ENCODE results near the gene RAB27B. TPM values are rescaled to one million over a fixed set of nuclear protein-coding genes. Genes with fewer than 3 reads are reported as not detected.

Gene RAB27B
- total RNA-seq, 2 experiments from 2014 or later, result 2.4 to 2.5 TPM

DNA sequence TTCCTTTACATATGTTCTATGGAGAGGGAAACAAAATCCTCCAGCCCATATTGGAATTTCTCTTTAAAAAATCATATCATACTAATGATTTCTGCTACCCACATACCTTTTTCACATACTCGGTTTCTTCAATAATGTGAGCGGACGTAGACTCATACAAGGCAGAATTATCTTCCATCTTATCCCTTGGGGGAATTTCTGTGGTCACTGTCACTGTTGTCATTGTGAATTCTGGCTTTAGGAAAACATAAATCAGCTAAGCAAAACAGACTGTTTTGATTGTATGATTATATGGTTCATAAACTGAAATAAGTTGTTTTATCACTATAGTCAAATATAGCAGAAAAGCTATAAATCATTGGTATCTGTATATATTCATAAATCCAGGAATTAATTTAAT, 114.3 kb downstream of the RAB27B start:
- H3K36me3 Mint-ChIP-seq (ENCODE audit: low read depth), result no peaks in the 10 kb centered on the region
- peaks cover 18% of the 10 kb centered on the region for H3K4me1 Mint-ChIP-seq (ENCODE audit: low read depth)
- DNase-seq (no peak), ATAC-seq (ENCODE audit: poor library complexity) (no peak)
- intact Hi-C loops (cut with DNase I, micrococcal nuclease), result no loop called here
- ChIA-PET POLR2A (no interaction called here), CTCF (no interaction called here)
- Histone ChIP-seq H3K9me3 (ENCODE audit: control insufficient read depth in 1 of 2, insufficient read depth in 1 of 2, low read length in 2 of 2) (no peaks in the 10 kb centered on the region), H3K27me3 (ENCODE audit: control insufficient read depth in 1 of 2, insufficient read depth in 2 of 2, low read length in 2 of 2) (no peaks in the 10 kb centered on the region), H3K36me3 (ENCODE audit: insufficient read depth, low read length) (no peaks in the 10 kb centered on the region), H3K27ac (ENCODE audit: low read depth in 1 of 2, low read length in 2 of 2) (no peak overlapping the region), H3K4me3 (ENCODE audit: low read length) (no peak overlapping the region), H3K4me1 (ENCODE audit: insufficient read depth, low read length) (peaks cover 9% of the 10 kb centered on the region)
- no peak overlapping the region for H3K4me3 Mint-ChIP-seq
- H3K9me3 Mint-ChIP-seq, result no peaks in the 10 kb centered on the region
- no peaks in the 10 kb centered on the region for H3K27me3 Mint-ChIP-seq
- H3K27ac Mint-ChIP-seq, result no peak overlapping the region
- TF ChIP-seq, protein P1, sequence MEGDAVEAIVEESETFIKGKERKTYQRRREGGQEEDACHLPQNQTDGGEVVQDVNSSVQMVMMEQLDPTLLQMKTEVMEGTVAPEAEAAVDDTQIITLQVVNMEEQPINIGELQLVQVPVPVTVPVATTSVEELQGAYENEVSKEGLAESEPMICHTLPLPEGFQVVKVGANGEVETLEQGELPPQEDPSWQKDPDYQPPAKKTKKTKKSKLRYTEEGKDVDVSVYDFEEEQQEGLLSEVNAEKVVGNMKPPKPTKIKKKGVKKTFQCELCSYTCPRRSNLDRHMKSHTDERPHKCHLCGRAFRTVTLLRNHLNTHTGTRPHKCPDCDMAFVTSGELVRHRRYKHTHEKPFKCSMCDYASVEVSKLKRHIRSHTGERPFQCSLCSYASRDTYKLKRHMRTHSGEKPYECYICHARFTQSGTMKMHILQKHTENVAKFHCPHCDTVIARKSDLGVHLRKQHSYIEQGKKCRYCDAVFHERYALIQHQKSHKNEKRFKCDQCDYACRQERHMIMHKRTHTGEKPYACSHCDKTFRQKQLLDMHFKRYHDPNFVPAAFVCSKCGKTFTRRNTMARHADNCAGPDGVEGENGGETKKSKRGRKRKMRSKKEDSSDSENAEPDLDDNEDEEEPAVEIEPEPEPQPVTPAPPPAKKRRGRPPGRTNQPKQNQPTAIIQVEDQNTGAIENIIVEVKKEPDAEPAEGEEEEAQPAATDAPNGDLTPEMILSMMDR (IDR thresholded peaks at IDR 0.05), result no peak

Other genes with a start within 250 kb of the RAB27B start
- gene DYNAP, start 237.2 kb upstream of the RAB27B start, total RNA-seq, result not detected
- gene CCDC68, start 131.0 kb downstream of the RAB27B start, total RNA-seq, result not detected

Data from CD4-positive, alpha-beta T cell (primary cell).